PFSK-1 (cell line): ENCODE data around the gene RPL32.

Experiments
- FOXP2 ChIP-seq: optimal IDR thresholded peaks from 2 replicates; pipeline ENCODE3; 2011; ENCODE audit warnings: borderline replicate concordance, control low read depth, inconsistent platforms; ENCODE audit not compliant: insufficient read depth; ENCODE audit errors: extremely low read length, extremely low read depth
- POLR2AphosphoS5 ChIP-seq: IDR thresholded peaks from 2 replicates; pipeline ENCODE4 v1.6.1; 2012; ENCODE audit warnings: low read depth, mild to moderate bottlenecking, control low read depth, low read length, moderate library complexity
- SIN3A ChIP-seq: IDR thresholded peaks from 2 replicates; pipeline ENCODE4 v1.6.1; 2012; ENCODE audit warnings: mild to moderate bottlenecking, low read length, moderate library complexity, borderline replicate concordance; ENCODE audit not compliant: insufficient read depth
- TAF1 ChIP-seq: IDR thresholded peaks from 2 replicates; pipeline ENCODE4 v1.6.1; 2012; ENCODE audit warnings: low read length, control low read depth, borderline replicate concordance; ENCODE audit not compliant: insufficient read depth
- TF ChIP-seq, protein P1 (sequence below), 2 experiments: IDR thresholded peaks; 2 replicates each; pipeline versions ENCODE4 v1.6.1 to v1.8.0; 2011 to 2012; ENCODE audit warnings: low read depth in 2 of 2, low read length in 2 of 2, control low read depth in 1 of 2, inconsistent platforms in 1 of 2, mild to moderate bottlenecking in 1 of 2, moderate library complexity in 1 of 2; ENCODE audit not compliant: insufficient read depth in 1 of 2

The RPL32 gene

DNA sequence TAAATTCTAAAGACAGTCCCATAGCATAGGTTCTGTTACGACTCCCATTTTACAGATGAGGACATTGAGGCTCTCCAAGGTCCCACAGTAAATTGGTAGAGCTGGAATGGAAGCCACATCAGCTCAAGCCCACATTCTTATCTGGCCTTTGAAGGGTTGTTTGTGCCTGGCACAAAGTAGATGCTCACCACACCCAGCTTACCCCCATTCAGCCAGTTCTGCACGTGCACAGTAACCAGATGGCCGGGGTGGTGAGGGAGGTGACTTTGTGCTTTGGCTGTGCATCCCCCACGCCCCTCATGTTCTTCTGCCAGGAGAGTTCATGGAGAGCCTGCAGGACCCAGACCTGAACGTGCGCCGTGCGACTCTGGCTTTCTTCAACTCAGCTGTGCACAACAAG lies 16.2 kb downstream of the RPL32 start:
- TF ChIP-seq SIN3A (no peak), FOXP2 (no peak), TAF1 (no peak), POLR2AphosphoS5 (no peak)
- TF ChIP-seq, protein P1, sequence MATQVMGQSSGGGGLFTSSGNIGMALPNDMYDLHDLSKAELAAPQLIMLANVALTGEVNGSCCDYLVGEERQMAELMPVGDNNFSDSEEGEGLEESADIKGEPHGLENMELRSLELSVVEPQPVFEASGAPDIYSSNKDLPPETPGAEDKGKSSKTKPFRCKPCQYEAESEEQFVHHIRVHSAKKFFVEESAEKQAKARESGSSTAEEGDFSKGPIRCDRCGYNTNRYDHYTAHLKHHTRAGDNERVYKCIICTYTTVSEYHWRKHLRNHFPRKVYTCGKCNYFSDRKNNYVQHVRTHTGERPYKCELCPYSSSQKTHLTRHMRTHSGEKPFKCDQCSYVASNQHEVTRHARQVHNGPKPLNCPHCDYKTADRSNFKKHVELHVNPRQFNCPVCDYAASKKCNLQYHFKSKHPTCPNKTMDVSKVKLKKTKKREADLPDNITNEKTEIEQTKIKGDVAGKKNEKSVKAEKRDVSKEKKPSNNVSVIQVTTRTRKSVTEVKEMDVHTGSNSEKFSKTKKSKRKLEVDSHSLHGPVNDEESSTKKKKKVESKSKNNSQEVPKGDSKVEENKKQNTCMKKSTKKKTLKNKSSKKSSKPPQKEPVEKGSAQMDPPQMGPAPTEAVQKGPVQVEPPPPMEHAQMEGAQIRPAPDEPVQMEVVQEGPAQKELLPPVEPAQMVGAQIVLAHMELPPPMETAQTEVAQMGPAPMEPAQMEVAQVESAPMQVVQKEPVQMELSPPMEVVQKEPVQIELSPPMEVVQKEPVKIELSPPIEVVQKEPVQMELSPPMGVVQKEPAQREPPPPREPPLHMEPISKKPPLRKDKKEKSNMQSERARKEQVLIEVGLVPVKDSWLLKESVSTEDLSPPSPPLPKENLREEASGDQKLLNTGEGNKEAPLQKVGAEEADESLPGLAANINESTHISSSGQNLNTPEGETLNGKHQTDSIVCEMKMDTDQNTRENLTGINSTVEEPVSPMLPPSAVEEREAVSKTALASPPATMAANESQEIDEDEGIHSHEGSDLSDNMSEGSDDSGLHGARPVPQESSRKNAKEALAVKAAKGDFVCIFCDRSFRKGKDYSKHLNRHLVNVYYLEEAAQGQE (IDR thresholded peaks at IDR 0.05; ENCODE audit: insufficient read depth in 1 of 2, low read depth in 2 of 2, low read length in 2 of 2), result no peak

DNA sequence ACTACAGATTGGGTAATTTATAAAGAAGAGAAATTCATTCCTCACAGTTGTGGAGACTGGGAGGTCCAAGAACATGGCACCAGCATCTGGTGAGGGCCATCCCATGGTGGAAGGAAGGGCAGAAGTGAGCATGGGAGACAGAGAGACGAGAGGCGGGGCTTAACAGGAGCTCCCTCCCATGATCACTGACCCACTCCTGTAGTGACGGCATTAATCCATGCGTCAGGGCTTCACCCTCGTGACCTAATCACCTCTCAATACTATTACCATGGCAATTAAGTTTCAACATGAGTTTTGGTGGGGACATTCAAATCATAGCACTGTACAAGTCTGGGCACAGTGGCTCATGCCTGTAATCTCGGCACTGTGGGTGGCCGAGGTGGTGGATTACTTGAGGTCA lies 17.1 kb downstream of the RPL32 start:
- TF ChIP-seq SIN3A (no peak), POLR2AphosphoS5 (no peak), TAF1 (no peak), FOXP2 (no peak)
- TF ChIP-seq, protein P1 (IDR thresholded peaks at IDR 0.05; ENCODE audit: insufficient read depth in 1 of 2, low read depth in 2 of 2, low read length in 2 of 2), result no peak

DNA sequence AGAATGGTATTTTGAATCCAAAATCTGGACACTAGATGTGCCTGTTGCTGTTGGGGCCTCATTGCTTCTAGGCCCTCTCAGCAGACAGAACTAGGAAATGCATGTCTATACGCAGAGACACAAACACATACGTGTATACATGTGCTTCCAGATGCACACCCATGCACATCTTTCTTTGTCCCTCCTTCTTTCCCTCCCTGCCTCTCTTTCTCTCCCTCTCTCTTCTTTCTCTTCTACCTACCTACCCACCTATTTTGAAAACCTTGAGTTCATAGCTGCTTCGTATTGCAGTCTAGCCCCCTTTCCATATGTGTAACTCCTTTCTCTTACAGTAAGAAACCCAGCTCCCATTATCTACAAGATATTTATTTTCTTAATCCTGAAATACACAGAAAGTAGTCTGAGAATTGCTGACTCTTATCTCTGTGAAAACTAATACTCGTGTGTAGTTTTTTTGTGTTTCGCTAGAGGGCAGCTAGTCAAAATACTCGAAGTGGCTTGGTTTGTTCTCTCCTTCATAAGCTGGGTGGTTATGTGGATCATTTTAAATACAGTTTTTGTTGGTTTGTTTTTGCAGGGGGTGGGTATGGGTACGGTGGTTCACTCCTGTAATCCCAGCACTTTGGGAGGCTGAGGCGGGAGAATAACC lies 18.5 kb downstream of the RPL32 start:
- no peak for TF ChIP-seq SIN3A
- TF ChIP-seq TAF1, result no peak
- no peak for TF ChIP-seq FOXP2
- no peak for TF ChIP-seq POLR2AphosphoS5
- TF ChIP-seq, protein P1 (IDR thresholded peaks at IDR 0.05; ENCODE audit: insufficient read depth in 1 of 2, low read depth in 2 of 2, low read length in 2 of 2), result no peak

DNA sequence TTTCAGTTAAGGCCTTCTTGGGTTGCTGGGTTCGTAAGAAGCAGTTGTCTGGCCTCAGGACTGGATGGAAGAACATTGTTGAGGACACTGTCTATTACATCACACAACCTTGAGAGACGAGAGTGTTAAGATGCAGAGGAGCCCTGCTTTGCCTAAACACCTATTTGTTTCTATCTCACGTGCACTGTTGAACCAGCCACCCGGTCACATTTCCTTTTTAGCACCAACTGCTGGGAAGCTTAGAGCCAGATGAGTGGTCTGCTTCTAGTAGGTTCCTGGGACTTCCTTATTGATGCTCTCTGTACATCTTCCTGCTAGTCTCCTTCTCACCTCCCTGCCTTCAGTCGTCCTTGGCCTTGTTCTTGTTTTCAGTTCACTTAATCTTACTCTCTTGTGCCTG lies 22.6 kb downstream of the RPL32 start:
- TF ChIP-seq, protein P1 (IDR thresholded peaks at IDR 0.05; ENCODE audit: insufficient read depth in 1 of 2, low read depth in 2 of 2, low read length in 2 of 2), result no peak
- TF ChIP-seq SIN3A, result no peak
- no peak for TF ChIP-seq FOXP2

DNA sequence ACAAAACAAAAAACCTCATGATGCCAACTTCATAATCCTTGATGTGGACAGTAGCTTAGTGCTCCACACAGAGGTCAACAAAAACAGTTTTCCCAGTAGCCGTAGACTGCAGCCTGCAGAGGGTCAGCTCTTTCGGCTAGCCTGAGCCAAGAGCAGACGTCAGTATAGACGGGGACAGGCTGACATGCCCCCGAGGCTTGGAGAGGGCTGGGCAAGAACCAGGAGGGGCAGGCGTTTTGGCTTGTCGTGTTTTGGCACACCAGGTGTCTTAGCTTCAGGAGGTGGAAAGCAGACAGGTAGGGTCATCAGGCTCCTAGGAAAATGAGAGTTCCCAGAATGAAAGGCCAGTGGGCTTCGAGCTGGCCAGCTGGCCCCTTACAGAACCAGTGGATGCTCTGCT lies 23.1 kb downstream of the RPL32 start:
- no peak for TF ChIP-seq TAF1
- no peak for TF ChIP-seq SIN3A
- TF ChIP-seq FOXP2, result no peak
- TF ChIP-seq POLR2AphosphoS5, result no peak
- TF ChIP-seq, protein P1 (IDR thresholded peaks at IDR 0.05; ENCODE audit: insufficient read depth in 1 of 2, low read depth in 2 of 2, low read length in 2 of 2), result no peak
